ENCODE measurements around the gene CCT6B. TPM values are rescaled to one million over a fixed set of nuclear protein-coding genes. Genes with fewer than 3 reads are reported as not detected.

CCT6B gene
- polyA plus RNA-seq, 3 donors = 0.95 to 1.8 (median 1.4) TPM

DNA sequence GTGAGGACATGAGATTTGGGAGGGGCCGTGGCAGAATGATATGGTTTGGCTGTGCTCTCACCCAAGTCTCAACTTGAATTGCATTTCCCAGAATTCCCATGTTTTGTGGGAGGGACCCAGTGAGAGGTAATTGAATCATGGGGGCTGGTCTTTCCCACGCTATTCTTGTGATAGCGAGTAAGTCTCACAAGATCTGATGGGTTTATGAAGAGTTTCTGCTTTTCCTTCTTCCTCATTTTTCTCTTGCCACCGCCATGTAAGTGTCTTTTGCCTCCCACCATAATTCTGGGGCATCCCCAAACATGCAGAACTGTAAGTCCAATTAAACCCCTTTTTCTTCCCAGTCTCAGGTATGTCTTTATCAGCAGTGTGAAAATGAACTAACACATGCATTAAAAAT lies 40.6 kb downstream of the CCT6B start:
- H3K27me3 ChIP-seq (ENCODE audit: control insufficient read depth in 2 of 2, insufficient read depth in 2 of 2, low read length in 2 of 2) = no peaks in the 10 kb centered on the region
- no peak for DNase-seq
- no peak overlapping the region for H2AFZ ChIP-seq (ENCODE audit: insufficient read depth, low read depth, low read length, poor library complexity, severe bottlenecking)
- no peak overlapping the region for H3K4me3 ChIP-seq (replicated peaks in 1 of 3; ENCODE audit: low read depth in 2 of 3, low read length in 3 of 3)
- Mint-ChIP-seq H3K9me3 (peaks cover 0 to 3% (median 0%) of the 10 kb centered on the region in 7 donors), H3K4me1 (no peaks in the 10 kb centered on the region), H3K36me3 (no peaks in the 10 kb centered on the region), H3K4me3 (no peak overlapping the region), H3K27ac (no peak overlapping the region), H3K27me3 (ENCODE audit: low read depth in 3 of 3) (peaks cover 0 to 1% (median 0%) of the 10 kb centered on the region in 3 donors)
- H3K36me3 ChIP-seq (replicated peaks in 1 of 2; ENCODE audit: control insufficient read depth in 1 of 2, insufficient read depth in 2 of 2, low read length in 2 of 2) = no peaks in the 10 kb centered on the region
- H3K4me2 ChIP-seq (replicated peaks; ENCODE audit: extremely low read depth, low read length, poor library complexity, severe bottlenecking) = no peak overlapping the region
- intact Hi-C loops (cut with micrococcal nuclease) = no loop called here
- no peaks in the 10 kb centered on the region for H3K4me1 ChIP-seq (ENCODE audit: control insufficient read depth in 1 of 2, insufficient read depth in 2 of 2, low read length in 2 of 2)
- no peaks in the 10 kb centered on the region for H3K9me3 ChIP-seq (replicated peaks in 1 of 2; ENCODE audit: control insufficient read depth in 1 of 2, insufficient read depth in 1 of 2, low read length in 2 of 2)
- H3K27ac ChIP-seq (ENCODE audit: low read depth in 1 of 2, low read length in 2 of 2) = no peak overlapping the region
- WGBS (ENCODE audit: insufficient coverage) = 100% methylated on average over 1 of the region's 4 CpGs
- TF ChIP-seq, protein P1, sequence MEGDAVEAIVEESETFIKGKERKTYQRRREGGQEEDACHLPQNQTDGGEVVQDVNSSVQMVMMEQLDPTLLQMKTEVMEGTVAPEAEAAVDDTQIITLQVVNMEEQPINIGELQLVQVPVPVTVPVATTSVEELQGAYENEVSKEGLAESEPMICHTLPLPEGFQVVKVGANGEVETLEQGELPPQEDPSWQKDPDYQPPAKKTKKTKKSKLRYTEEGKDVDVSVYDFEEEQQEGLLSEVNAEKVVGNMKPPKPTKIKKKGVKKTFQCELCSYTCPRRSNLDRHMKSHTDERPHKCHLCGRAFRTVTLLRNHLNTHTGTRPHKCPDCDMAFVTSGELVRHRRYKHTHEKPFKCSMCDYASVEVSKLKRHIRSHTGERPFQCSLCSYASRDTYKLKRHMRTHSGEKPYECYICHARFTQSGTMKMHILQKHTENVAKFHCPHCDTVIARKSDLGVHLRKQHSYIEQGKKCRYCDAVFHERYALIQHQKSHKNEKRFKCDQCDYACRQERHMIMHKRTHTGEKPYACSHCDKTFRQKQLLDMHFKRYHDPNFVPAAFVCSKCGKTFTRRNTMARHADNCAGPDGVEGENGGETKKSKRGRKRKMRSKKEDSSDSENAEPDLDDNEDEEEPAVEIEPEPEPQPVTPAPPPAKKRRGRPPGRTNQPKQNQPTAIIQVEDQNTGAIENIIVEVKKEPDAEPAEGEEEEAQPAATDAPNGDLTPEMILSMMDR (IDR thresholded peaks at IDR 0.05) = no peak
- no peak overlapping the region for H3K9ac ChIP-seq (ENCODE audit: insufficient read depth, low read length, poor library complexity, severe bottlenecking)
- no peaks in the 10 kb centered on the region for H3K79me2 ChIP-seq (ENCODE audit: insufficient read depth, low read length)
- H4K20me1 ChIP-seq (ENCODE audit: insufficient read depth, low read length) = no peaks in the 10 kb centered on the region

DNA sequence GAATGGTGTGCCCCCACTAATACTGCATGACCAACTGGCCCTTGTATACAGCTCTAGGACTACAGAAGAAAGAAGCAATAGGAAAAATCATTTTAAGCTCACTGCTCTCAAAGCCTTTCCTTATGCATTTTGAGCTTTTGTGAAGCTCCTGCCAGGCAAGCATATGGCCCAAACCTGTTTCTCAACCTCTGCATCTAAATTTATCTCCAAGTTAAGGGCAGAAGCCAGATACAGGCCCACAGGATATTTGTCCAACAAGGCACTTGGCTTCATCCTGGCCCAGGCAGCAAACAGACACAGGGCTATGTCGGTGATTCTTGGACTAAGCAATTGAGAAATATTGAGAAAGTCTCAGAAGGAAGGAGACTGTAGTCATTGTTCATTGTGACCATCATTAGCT lies 43.9 kb downstream of the CCT6B start:
- Histone ChIP-seq H3K4me1 (ENCODE audit: control insufficient read depth in 1 of 2, insufficient read depth in 2 of 2, low read length in 2 of 2) (peaks cover 0 to 5% of the 10 kb centered on the region in 2 donors), H2AFZ (ENCODE audit: insufficient read depth, low read depth, low read length, poor library complexity, severe bottlenecking) (no peak overlapping the region), H4K20me1 (ENCODE audit: insufficient read depth, low read length) (no peaks in the 10 kb centered on the region), H3K27ac (ENCODE audit: low read depth in 1 of 2, low read length in 2 of 2) (no peak overlapping the region), H3K9ac (ENCODE audit: insufficient read depth, low read length, poor library complexity, severe bottlenecking) (no peak overlapping the region), H3K9me3 (replicated peaks in 1 of 2; ENCODE audit: control insufficient read depth in 1 of 2, insufficient read depth in 1 of 2, low read length in 2 of 2) (no peaks in the 10 kb centered on the region), H3K79me2 (ENCODE audit: insufficient read depth, low read length) (no peaks in the 10 kb centered on the region), H3K4me3 (replicated peaks in 1 of 3; ENCODE audit: low read depth in 2 of 3, low read length in 3 of 3) (no peak overlapping the region), H3K27me3 (ENCODE audit: control insufficient read depth in 2 of 2, insufficient read depth in 2 of 2, low read length in 2 of 2) (no peaks in the 10 kb centered on the region), H3K36me3 (replicated peaks in 1 of 2; ENCODE audit: control insufficient read depth in 1 of 2, insufficient read depth in 2 of 2, low read length in 2 of 2) (no peaks in the 10 kb centered on the region), H3K4me2 (replicated peaks; ENCODE audit: extremely low read depth, low read length, poor library complexity, severe bottlenecking) (no peak overlapping the region)
- TF ChIP-seq, protein P1 (IDR thresholded peaks at IDR 0.05) = no peak
- Mint-ChIP-seq H3K9me3 (peaks cover 0 to 3% (median 0%) of the 10 kb centered on the region in 7 donors), H3K27me3 (ENCODE audit: low read depth in 3 of 3) (peaks cover 0 to 1% (median 0%) of the 10 kb centered on the region in 3 donors), H3K27ac (no peak overlapping the region), H3K36me3 (no peaks in the 10 kb centered on the region), H3K4me1 (peaks cover 9% of the 10 kb centered on the region), H3K4me3 (no peak overlapping the region)
- intact Hi-C loops (cut with micrococcal nuclease) = no loop called here
- no peak for DNase-seq
- no CpG with 5 or more reads among the region's 1 CpG for WGBS (ENCODE audit: insufficient coverage)

Measured in CD14-positive monocyte (primary cell).